NCI-H128 (cell line): ENCODE measurements around the gene TNIK.

Experiments
- DNase-seq: peaks from one replicate; lab custom pipeline; 2025; ENCODE audit not compliant: unreplicated experiment; lab: John Stamatoyannopoulos, UW

The TNIK gene

DNA sequence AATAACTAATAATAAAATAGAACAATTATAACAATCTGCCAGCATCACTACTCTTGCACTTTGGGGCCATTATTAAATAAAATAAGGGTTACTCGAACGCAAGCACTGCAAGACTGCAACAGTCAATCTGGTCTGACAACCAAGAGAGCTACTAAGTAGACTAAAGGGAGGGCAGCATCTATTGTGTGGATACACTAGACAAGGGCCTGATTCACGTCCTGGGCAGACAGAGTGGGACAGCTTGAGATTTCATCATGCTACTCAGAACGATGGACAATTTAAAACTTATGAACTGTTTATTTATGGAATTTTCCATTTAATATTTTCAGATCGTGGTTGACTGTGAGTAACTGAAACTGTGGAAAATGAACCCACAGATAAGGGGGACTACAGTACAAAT is 39.5 kb downstream of the TNIK start:
- DNase-seq = no peak

DNA sequence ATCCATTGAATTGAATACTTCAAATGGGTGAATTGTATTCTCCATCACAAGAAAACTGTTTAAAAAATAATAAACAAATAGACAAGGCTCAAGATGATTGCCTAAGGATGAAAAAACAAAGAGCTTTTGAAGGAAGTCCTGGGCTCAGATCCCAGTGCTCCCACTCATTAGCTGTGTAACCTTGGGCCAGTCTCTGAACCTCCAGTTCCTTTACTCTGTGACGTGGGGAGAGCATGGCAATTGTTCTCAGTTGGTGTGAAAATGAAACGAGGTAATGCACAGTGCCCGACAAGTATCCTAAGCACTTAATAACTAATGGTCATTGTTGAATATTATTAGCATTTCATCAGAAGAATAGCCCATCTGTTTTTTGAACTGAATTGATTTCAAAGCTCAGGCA is 40.7 kb downstream of the TNIK start:
- DNase-seq = no peak

DNA sequence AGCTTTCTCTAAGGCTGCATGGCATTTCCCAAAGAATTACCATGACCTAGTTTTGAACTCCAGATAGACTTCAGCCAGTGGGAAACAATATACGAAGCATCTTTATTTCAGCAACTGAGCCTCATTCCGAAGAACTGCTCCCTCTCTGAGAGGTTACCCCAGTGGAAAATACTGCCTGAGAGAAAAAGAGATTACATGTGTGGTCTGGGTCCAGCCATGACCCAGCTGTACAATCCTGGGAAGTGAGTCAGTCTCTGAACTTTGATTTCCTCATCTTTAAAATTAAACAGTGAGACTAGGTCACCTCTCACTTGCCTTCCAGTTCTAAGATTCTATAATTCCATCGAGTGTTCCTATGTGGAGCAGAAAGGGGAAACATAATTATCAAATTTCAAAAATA is 42.4 kb downstream of the TNIK start:
- no peak for DNase-seq

DNA sequence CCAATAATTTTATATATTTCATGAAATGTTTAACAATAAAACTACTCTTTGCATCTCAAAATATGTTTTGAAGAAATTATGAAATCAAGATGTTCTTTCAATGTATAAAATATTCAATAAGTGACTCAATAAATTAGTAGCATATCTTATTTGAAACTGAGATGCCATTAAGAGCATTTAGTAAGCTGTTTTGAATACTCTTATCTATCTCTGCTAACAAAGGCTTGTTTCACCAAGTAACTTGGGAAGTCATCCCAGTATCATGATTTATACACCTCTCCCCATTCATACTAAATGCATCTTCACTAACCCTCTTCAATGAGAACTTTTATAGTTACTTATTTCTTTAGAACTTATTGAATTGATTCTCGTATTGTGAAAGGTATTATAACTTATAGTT is 43.1 kb downstream of the TNIK start:
- DNase-seq = no peak

DNA sequence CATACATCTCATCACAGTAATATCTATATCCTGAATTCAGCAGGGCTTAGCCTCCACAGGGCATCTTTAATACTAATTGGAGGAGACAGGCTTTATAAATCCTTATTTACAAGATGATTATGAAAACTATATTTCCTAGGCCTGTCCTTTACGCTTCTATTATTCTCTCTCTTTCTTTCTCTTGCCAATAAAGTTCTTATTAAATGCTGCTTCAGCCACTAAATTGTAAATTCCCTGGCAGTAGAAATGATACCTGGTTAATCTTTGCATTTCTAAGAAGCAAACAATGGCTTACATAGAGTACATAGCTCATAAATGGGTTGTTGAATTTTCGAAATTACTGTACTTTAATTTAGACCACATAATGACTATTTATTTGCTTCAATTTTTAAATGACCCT is 43.5 kb downstream of the TNIK start:
- no peak for DNase-seq

DNA sequence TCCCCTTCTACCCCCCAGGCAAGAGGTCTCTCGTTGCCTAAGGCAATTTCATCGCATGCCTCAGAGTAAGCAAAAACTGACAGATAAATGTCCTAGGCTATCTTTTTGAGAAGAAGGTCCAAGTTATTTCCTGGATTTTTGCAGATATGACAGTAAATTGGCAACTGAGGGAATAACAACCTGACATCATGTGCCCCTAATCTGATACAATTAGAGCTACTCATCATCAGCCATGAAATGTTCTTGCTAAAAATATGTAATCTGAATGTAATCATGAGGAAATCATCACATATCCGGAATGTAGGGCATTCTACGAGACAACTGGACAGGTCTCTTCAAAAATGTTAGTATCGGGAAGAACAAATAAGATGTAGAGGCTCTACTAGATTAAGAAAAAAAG is 44.1 kb downstream of the TNIK start:
- no peak for DNase-seq

DNA sequence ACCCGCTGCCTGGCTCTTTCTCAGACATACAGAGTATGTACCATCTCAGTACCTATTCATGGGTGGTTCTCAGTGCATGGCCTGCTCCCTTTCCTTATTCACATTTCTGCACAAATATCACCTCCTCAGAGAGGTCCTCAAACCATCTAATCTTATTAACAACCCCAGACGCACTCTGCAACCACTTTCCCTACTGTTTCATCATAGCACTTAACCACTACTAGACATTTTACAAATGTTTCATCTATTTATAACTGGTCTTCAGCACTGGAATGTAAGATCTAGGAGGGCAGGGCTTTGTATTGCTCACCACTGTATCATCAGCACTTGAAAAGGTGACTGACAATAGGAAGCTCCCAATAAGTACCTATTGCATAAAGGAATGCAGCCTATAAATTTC is 45.1 kb downstream of the TNIK start:
- no peak for DNase-seq

DNA sequence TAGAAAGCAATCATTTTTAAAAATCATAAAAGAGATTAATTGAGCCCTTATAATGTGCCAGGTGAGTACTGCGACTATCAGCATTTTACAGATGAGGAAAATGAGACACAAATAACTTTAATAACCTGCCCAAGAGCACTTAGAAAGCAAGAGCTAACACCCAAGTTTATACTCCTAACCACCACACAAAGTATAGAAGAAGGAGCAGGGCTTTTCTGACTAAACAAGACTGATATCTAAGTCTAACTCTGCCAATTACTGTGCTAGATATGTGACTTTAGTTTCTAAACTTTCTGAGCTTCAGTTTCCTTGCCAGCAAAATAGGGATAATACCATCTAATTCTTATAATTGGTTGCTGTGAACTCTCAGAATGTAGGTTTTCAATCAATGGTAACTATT is 47.7 kb downstream of the TNIK start:
- DNase-seq = no peak

DNA sequence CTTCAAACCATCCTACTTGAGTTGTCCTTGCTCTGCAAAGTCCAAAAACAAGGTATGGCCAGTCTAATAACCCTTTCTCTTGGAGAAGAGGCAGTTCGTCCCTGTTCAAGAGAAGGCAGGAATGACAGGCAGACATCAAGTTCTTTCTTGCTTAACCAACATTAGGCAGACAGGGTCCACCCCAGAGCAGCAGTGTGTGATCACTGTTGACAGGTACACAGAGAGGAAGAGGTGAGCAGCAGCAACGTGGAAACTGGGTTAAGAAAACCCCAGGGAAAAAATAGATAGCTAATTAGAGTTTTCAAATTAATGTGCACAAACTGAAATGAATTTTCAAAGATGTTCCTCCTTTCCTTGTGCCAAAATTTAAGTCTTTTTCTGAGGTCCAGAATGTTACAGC is 48.2 kb downstream of the TNIK start:
- DNase-seq = no peak

DNA sequence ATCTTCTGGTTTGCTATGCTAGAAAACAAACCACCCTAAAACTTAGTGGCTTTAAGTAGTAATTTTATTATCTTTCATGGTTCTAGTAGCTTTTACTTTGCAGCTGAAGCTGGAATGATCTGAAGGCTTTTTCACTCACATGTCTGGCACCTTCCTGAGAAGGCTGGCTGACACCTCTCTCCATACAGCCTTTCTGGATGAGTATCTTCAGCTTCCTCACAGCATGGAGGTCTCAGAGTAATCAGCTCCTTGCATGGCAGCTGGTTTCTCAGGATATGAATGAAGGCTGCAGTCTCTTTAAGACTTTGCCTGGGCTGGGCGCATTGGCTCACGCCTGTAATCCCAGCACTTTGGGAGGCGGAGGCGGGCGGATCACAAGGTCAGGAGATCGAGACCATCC is 50.0 kb downstream of the TNIK start:
- DNase-seq = no peak

DNA sequence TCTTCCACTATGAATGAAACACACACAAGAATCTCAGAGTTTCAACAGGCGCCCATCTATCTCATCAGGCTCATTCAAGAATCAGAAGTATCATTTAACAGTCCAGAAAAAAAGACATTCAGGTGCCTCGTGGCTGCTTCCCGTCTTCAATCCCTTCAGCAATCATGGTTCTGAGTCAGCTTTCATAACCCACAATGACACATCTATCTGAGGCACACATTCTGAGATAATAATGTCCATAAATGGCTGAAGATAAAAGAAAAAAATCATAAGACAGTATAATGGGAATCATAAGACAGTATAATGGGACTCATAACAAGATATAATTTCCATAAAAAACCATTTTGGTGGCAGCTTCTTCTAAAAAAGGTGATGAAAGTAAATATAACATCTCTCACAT is 52.4 kb downstream of the TNIK start:
- DNase-seq = no peak

DNA sequence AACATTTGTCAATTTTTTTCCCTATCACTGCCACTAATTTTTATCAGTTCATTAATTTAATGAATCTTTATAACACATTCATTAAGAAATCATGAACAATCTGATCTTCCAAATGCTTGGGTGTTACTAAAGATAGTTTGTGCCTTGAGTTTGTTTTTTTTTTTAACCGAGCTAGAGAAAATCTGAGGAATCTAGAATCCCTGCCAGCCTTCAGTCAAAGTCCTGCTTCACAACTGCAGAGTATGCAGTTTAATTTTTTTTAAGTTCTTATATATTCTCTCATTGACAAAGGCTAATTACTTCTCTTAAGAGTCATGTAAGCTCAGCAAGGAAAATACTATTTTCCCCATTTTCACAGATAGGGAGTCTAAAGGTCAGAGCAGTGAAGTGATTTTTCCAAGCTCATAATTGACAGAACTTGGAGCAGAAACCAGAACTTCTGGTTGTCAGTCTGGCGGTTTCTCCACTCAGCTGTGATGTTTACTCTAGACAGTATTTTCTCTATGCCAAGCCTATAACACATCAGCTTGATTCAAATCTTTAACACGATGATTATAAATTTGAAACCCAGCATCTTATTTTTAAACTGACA is 55.7 kb downstream of the TNIK start:
- DNase-seq = no peak

DNA sequence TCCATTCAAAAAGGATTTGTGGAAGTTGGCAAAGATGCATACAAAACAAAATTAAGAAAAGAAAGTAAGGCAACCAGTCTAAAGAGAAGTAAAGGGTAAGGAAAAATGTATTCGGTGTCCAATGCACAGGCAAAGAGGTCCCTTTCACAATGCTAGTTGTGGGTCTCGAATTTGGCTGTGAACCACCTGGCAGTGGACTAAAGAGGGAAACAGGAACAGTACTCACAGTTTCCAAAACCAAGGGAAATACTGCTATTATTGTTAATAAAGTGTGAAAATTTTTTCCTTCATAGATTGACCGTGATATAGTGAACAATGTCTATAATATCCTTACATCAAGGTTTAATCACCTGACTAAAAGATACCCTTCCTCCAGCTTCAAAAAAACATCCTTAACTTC is 57.9 kb downstream of the TNIK start:
- DNase-seq = no peak

DNA sequence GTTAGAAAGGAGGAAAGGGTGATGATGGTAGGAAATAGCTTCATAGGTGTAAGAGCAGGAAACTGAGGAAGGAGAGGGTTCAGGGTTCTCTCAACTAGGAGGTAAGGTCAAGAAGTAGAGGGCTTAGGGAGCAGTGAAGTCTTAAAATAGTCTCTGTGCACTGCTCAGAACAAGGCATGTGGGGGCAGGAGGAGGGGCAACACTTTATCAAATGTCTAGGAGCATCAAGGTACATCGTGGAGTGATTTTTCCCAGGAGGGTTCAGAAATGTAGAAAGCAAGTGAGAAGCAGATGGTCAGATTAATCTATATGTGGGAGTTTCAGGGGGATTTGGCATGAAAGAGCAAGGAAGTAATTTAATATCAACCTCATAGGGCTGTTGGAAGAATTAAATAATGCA is 58.8 kb downstream of the TNIK start:
- DNase-seq = no peak

DNA sequence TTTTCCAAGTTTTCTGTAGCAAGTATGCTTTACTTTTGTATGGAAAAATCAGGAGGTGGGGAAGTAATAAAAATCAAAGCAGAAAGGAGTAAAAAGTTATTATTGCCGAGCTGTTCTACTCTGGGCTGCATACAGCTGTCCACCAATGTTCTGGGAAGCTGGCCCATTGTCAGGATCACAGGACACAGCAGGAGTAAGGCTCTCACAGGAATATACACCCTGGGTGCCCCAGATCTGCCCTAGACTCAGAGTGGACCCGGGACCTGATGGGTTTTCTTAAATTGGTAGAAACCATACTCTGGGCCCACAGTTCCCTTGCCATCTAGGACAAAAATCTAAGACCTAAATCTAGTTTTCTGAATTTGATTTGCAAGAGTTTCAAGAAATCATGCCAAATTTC is 60.4 kb downstream of the TNIK start:
- no peak for DNase-seq

DNA sequence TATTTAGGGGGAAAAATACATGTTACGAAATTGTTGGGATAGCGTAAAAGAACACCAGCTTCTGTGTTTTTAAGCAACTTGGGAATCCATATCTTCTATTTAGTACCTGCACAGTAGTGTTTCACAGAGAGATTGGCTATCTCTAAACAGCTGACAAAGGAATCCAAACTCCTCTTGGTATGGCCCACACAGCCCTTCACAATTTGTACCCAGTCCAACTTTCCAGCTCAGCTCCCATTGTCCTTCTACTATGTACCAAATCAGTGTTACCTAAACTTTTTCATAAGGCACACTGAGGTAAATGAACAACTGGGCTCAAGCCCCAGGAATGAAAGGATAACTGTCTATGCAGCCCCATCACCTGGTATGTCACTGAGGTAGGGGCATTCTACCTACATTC is 61.9 kb downstream of the TNIK start:
- no peak for DNase-seq

DNA sequence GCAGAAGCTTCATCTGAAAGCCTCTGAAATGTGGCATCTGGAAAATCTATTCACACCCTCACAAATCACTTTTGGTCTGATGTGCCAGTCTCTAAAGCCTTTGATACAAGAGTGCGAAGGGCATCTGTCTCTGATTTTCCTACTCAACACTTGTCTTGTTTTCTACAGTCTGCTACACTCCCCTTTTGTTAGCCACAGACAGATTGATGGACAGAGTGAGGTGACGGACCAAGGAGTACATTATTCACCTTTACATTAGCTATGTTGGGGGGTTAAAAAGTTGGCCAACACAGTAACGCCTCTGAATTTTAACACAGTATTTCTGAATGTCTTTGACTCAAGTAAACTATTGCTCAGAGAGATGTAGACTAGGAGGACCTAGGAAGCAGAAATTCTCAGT is 63.1 kb downstream of the TNIK start:
- no peak for DNase-seq

DNA sequence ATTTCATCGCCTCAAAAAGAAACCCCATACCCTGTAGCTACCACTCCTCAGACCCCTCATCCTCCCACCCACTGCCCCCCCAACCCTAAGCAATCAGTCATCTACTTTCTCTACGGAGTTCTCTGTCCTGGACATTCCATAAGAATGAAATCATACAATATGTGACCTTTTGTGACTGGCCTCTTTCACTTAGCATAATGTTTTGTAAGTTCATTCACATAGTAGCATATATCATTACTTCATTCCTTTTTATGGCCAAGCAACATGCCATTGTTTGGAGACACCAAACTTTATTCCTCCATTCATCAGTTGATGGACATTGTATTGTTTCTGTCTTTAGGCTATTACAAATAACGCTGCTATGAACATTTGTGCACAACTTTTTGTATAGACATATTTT is 64.2 kb downstream of the TNIK start:
- DNase-seq = no peak

DNA sequence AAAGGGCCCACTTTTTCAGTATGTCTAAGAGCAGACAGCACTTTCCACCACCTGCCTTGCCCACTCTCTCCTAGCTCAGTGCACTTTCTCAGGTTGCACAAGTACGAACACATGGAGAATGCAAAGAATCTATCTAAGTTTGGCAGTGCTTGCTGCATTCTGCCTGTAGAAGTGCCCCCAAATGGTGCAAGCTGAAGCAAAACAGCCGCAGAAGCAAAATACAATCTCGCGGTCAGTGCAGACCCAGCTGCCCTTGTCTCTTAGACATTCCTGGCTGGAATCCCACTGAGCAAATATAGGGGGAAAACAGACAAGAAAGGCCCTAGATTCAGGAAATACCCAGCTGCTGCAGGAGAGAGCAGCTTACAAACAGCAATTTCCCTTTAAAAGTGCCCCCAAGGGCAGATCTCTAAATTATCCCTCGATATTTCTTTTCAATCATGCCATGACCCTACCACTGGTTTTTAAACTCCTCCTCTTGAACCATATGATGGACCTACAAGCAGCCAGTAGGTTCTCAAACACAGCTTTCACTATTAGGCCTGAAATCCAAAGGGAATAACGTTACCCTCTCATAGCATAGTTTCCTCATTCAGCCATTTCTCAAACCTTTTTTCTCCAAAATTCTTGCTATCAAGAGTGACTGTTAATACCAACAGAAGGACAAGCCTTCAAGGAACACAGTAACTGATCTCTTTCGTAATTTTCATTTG is 67.0 kb downstream of the TNIK start:
- DNase-seq = no peak

DNA sequence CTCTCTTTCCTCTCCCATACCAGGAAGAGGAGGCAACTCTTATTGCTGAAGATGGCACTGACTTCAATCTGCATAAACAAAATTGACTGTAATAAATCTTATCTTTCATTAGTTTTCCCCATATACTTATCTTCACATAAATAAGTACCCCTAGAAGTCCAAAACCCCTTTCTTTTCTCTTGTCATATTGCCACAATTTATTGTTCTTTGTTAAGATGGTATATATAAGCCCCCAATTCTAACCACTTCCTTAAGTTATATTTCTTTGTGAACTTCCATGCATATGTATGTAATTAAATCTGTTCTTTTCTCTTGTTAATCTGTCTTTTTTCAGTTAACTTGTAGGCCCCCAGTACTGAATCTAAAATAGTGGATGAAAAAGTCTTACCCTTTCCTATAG is 68.8 kb downstream of the TNIK start:
- DNase-seq = no peak

DNA sequence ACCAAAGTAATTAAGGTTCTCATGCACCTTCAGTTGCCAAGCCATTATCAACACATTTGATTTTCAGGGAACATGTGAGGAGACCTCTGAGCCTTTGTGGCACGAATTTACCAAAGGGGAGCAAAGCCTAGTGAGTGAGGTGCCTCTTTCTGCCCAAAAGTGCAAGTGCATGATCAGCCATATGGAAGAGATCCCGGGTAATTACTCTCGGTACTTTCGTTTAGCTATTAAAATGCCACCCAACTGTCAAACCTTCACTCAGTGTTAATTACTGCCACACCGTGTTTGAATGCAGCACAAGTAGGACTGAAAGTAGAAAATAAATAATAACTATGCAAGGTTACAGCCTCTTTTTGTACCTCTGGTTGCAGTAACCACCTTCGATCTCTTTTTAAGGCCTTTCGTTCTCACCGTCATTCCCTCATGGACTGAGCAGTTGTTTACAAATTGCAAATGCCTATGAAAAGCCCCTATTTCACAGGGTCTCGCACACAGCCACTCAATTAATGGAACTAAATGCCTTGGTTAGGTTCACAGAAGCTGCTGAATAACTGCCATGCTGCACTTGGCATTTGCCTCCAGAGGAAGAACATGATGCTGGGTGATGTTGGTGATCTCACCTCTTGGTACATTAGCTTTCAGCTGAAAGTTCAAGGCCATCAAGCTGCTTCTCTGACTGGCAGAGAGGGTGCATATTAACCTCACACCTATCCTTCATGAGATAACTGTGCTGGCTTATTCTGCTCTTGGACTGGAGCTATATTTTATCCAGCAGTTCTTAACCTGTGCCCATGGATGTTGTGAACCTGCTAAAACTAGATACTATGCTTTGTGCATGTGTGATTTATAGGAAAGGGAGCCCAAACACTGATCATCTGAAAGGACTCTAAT is 69.9 kb downstream of the TNIK start:
- DNase-seq = no peak

DNA sequence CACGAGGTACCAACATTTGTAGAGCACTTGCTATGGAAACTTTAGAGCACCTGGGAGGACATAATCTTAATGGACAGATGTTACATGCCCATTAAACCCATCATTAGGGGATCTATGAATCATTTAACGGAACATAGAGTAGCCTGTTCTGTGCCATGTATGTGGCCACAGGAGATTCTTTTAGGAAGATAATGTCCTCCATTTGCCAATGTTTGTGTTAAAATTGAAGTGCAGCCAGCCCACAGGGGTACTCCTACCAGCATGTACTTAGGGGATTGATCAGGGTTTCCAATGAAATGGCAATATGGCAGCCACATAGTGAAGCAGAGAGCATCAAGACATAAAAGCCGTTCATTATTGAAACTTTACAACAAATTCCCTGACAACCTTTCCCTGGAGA is 70.7 kb downstream of the TNIK start:
- no peak for DNase-seq
